Measurements from ENCODE around the gene SSX2IP.

SSX2IP gene

DNA sequence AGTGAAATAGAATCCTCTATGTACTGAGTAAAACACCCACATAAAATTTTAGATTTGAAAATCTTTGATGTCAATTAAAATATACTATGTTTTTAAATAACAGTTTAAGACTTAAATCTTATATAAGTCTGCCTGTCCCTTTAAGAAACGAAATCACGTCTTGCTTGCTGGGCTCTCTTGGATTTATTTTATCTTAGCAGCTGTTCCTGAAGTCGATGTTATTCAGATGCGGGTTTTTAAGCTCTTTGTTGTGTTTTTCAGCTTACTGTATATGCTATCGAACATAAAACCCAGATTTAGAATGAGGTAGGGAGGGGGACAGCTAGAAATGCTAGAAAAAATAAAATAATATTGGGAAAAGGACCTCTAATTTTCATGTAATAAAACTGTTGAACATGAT, 11.1 kb upstream of the SSX2IP start:
- no peak for TF ChIP-seq CTCF (IDR thresholded peaks at IDR 0.05; ENCODE audit: low read depth, low read length, missing control alignments)
- no peak for DNase-seq (ENCODE audit: low read depth)
- in situ Hi-C loops (cut with HindIII; ENCODE audit: low sequenced_read_pairs): no loop called here
- H3K4me3 ChIP-seq (ENCODE audit: low read depth, low read length): no peak overlapping the region

DNA sequence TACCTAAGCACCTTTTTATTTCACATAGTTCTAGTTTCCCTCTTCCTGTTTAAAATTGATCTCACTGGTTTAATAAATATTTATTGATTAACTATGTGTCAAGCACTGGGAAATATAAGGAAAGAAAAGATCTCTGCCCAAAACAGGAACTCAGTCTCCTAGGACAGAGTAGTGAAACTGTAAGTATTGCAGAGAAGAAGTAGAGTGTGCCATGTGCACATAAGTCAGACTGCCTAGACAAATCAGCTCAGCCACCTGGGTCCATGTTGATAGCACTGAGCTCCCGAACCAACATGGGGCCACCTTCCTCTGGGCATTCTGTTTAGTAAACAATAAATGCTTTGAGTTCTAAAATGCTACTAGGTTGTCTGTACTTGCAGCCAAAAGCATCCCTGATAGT, 9.8 kb upstream of the SSX2IP start:
- DNase-seq (ENCODE audit: low read depth): no peak
- TF ChIP-seq CTCF (IDR thresholded peaks at IDR 0.05; ENCODE audit: low read depth, low read length, missing control alignments): no peak
- no peak overlapping the region for H3K4me3 ChIP-seq (ENCODE audit: low read depth, low read length)
- in situ Hi-C loops (cut with HindIII; ENCODE audit: low sequenced_read_pairs): no loop called here

DNA sequence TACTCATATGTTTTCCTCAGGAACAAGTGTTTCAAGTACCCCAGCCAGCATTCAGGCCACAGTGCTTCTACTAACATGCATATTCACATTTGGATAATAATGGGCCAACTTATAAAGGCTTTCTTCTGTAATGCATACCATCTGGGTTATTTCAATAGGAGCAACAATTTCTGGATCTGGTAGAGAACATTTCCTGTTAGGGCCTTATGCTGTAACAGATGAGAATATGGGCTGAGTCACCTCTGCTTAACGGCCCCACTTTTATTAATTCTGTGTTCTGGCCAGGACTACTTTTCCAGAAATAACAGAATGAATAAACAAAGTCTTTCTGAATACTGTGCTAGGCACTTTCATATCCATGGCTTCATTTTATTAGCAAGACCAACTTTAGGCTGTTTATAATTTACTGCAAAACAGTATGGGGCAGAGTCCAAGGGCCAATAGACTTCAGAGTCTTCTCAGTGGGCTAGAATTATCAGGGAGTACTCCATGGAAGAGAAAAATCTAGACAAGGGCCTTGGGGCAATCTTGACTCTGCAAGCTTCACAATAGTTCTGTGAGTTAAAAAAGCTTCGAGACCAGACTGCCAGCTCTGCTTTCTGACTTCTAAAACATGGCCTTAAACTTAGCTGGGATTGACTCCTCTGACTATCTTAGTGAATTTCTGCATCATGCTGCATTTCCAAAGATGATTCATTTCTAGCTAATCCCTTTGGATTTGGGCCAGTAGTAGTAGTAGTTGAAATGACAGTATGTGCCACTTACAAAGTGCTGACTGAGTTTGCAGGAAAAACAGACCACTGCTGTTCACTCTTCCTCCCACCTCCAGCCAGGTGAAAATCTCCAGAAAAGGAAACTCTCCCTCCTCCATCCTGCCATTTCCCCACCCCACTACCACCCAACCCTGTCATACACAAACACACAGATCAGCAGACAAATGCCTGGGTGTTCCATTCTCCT, 8.2 kb upstream of the SSX2IP start:
- no peak overlapping the region for H3K4me3 ChIP-seq (ENCODE audit: low read depth, low read length)
- no peak for TF ChIP-seq CTCF (IDR thresholded peaks at IDR 0.05; ENCODE audit: low read depth, low read length, missing control alignments)
- in situ Hi-C loops (cut with HindIII; ENCODE audit: low sequenced_read_pairs): no loop called here
- DNase-seq (ENCODE audit: low read depth): peak; percentile 77

DNA sequence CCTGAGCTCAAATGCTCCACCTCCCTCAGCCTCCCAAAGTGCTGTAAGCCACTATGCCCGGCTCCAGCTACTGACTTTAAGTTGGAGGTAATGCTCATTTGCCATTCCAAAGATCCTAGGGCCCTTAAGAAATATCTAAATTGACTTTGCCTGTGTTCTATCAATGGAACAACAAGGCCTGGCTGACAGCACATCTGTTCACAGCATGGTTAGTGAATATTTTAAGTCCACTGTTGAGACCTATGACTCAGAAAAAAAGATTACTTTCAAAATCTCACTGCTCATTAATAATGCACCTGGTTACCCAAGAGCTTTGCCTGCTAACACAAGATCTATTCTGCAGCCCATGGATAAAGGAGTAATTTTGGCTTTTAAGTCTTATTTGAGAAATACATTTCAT, 3.5 kb upstream of the SSX2IP start:
- no peak overlapping the region for H3K4me3 ChIP-seq (ENCODE audit: low read depth, low read length)
- TF ChIP-seq CTCF (IDR thresholded peaks at IDR 0.05; ENCODE audit: low read depth, low read length, missing control alignments): no peak
- DNase-seq (ENCODE audit: low read depth): no peak
- in situ Hi-C loops (cut with HindIII; ENCODE audit: low sequenced_read_pairs): no loop called here

DNA sequence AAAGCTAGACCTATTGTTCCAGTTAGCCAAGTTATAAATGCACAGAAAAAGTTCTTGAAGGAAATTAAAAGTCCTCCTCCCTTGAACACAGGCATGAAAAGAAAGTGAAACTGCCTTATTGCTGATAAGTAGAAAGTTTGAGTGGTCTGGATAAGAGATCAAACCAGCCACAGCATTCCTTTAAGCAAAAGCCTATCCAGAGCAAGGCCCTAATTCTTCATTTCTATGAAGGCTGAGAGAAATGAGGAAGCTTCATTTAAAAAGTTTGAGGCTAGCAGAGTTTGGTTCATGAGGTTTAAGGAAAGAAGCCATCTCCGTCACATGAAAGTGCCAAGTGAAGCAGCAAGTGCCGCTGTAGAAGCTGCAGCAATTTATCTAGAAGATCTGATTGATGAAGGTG, 2.7 kb upstream of the SSX2IP start:
- no peak for TF ChIP-seq CTCF (IDR thresholded peaks at IDR 0.05; ENCODE audit: low read depth, low read length, missing control alignments)
- in situ Hi-C loops (cut with HindIII; ENCODE audit: low sequenced_read_pairs): no loop called here
- DNase-seq (ENCODE audit: low read depth): no peak
- no peak overlapping the region for H3K4me3 ChIP-seq (ENCODE audit: low read depth, low read length)

GRCh38 chr1:84692391-84692790, 2.1 kb upstream of the SSX2IP start:
- in situ Hi-C loops (cut with HindIII; ENCODE audit: low sequenced_read_pairs): no loop called here
- TF ChIP-seq CTCF (IDR thresholded peaks at IDR 0.05; ENCODE audit: low read depth, low read length, missing control alignments): no peak
- DNase-seq (ENCODE audit: low read depth): no peak
- H3K4me3 ChIP-seq (ENCODE audit: low read depth, low read length): no peak overlapping the region
